ENCODE data around the gene DPAGT1. TPM values are rescaled to one million over a fixed set of nuclear protein-coding genes. Genes with fewer than 3 reads are reported as not detected.

DPAGT1 gene
- polyA plus RNA-seq, 3 donors = 37.0 to 54.2 (median 39.7) TPM

DNA sequence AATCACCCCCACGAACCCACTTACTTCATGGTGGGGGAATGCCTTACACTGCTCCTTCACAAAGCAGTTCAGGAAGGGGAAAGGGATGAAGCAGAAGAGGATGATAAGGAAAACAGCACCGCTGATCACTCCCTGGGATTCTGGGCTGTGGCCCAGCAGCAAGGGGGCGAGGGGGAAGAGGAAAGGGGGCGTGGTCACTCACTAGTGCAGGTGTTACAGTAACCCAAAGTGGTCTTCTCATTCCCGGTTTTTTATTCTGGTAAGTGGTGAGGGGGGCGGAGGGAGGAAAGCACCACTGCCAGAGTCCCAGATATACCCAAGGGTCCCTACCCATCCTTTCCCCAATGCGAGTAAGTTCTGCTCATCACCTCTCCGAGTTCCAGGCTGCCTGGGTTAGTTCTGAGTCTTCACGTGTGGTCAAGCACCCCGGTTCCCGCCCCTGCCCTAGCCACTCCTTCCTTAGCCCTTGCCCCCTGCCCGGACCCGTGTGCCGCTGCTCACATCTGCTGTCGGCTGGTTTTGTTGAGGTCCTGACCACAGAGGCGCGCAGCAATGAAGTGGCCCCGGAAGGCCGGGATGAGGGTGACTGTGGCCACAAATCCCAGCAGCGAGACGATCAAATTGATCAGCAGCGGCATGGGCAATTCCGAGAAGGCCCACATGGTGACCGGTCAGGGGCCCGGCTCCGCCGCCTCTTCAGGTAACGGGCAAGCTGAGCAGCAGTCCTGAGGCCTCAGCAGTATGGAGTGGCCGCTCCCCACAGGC is 477 bp downstream of the DPAGT1 start:
- no peaks in the 10 kb centered on the region for H3K9me3 ChIP-seq (replicated peaks in 1 of 2; ENCODE audit: control insufficient read depth in 1 of 2, insufficient read depth in 1 of 2, low read length in 2 of 2)
- peaks cover 37 to 49% of the 10 kb centered on the region in 2 donors for H3K4me1 ChIP-seq (ENCODE audit: control insufficient read depth in 1 of 2, insufficient read depth in 2 of 2, low read length in 2 of 2)
- Mint-ChIP-seq H3K4me1 (peaks cover 49% of the 10 kb centered on the region), H3K27ac (peak overlapping the region; percentile 96 to 99 (median 99)), H3K4me3 (peak overlapping the region; percentile 90 to 98), H3K27me3 (ENCODE audit: low read depth in 3 of 3) (no peaks in the 10 kb centered on the region), H3K9me3 (peaks cover 0 to 2% (median 0%) of the 10 kb centered on the region in 7 donors), H3K36me3 (peaks cover 25 to 31% of the 10 kb centered on the region in 2 donors)
- H3K4me3 ChIP-seq (replicated peaks in 1 of 3; ENCODE audit: low read depth in 2 of 3, low read length in 3 of 3) = peak overlapping the region; percentile 80 to 91 (median 87)
- H3K36me3 ChIP-seq (replicated peaks in 1 of 2; ENCODE audit: control insufficient read depth in 1 of 2, insufficient read depth in 2 of 2, low read length in 2 of 2) = peaks cover 18 to 28% of the 10 kb centered on the region in 2 donors
- TF ChIP-seq, protein P1, sequence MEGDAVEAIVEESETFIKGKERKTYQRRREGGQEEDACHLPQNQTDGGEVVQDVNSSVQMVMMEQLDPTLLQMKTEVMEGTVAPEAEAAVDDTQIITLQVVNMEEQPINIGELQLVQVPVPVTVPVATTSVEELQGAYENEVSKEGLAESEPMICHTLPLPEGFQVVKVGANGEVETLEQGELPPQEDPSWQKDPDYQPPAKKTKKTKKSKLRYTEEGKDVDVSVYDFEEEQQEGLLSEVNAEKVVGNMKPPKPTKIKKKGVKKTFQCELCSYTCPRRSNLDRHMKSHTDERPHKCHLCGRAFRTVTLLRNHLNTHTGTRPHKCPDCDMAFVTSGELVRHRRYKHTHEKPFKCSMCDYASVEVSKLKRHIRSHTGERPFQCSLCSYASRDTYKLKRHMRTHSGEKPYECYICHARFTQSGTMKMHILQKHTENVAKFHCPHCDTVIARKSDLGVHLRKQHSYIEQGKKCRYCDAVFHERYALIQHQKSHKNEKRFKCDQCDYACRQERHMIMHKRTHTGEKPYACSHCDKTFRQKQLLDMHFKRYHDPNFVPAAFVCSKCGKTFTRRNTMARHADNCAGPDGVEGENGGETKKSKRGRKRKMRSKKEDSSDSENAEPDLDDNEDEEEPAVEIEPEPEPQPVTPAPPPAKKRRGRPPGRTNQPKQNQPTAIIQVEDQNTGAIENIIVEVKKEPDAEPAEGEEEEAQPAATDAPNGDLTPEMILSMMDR (IDR thresholded peaks at IDR 0.05) = no peak
- peak overlapping the region; percentile 95 for H3K4me2 ChIP-seq (replicated peaks; ENCODE audit: extremely low read depth, low read length, poor library complexity, severe bottlenecking)
- H3K79me2 ChIP-seq (ENCODE audit: insufficient read depth, low read length) = peaks cover 45% of the 10 kb centered on the region
- H3K9ac ChIP-seq (ENCODE audit: insufficient read depth, low read length, poor library complexity, severe bottlenecking) = peak overlapping the region; percentile 81
- WGBS (ENCODE audit: insufficient coverage) = under 1% methylated on average over 24 of the region's 29 CpGs
- H3K27ac ChIP-seq (ENCODE audit: low read depth in 1 of 2, low read length in 2 of 2) = peak overlapping the region; percentile 76 to 91
- peak overlapping the region; percentile 94 for H2AFZ ChIP-seq (ENCODE audit: insufficient read depth, low read depth, low read length, poor library complexity, severe bottlenecking)
- H3K27me3 ChIP-seq (ENCODE audit: control insufficient read depth in 2 of 2, insufficient read depth in 2 of 2, low read length in 2 of 2) = no peaks in the 10 kb centered on the region
- H4K20me1 ChIP-seq (ENCODE audit: insufficient read depth, low read length) = peaks cover 10% of the 10 kb centered on the region
- peak in 1 of 3 donors; percentile 18 for DNase-seq
- intact Hi-C loops (cut with micrococcal nuclease) = loop anchor here (2.0 to 5.0 kb wide), 3 partner anchors 16 to 84 kb away; partner anchors contain the start of genes VPS11 (in 2 of the 2), HMBS (in 1 of the 2), RPS25 (in 1 of the 2) and TRAPPC4 (in 1 of the 2)

DNA sequence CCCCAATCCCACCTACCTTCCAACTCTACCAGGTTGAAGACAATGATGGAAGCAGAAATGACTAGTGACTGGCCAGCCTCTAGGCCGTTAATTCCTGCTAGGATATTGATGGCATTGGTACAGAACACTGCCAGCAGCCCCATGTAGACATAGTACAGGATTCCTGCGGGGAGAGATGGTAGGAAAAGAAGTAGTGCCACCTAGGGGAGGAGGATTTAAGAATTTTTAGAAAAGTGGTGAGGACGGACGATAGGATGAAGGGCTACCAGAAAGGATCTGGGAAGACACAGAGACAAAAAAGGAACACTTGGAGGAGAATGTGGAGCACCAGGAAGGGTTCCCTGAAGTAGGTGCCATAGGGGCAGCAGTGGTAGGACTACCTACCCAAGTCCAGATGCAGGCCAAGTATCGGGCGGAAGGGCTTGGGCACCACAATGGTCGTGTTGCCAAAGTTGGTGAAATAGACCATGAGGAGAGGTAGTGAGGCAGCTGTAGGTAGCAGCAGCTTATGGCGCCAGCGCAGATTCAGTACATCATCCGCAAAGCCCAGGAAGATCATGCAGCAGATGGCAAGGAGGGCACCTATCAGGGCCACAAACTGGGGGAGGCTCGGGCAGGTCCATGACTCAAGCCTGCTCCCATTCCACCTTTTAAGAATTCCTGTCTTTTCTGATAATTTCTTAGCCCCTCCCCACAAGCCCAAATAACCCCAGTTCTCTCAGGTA is 1.2 kb downstream of the DPAGT1 start:
- Histone ChIP-seq H3K36me3 (replicated peaks in 1 of 2; ENCODE audit: control insufficient read depth in 1 of 2, insufficient read depth in 2 of 2, low read length in 2 of 2) (peaks cover 18 to 28% of the 10 kb centered on the region in 2 donors), H3K4me1 (ENCODE audit: control insufficient read depth in 1 of 2, insufficient read depth in 2 of 2, low read length in 2 of 2) (peaks cover 35 to 47% of the 10 kb centered on the region in 2 donors), H3K4me2 (replicated peaks; ENCODE audit: extremely low read depth, low read length, poor library complexity, severe bottlenecking) (peak overlapping the region; percentile 95), H3K27me3 (ENCODE audit: control insufficient read depth in 2 of 2, insufficient read depth in 2 of 2, low read length in 2 of 2) (no peaks in the 10 kb centered on the region), H3K79me2 (ENCODE audit: insufficient read depth, low read length) (peaks cover 45% of the 10 kb centered on the region), H2AFZ (ENCODE audit: insufficient read depth, low read depth, low read length, poor library complexity, severe bottlenecking) (peak overlapping the region; percentile 94), H4K20me1 (ENCODE audit: insufficient read depth, low read length) (peaks cover 15% of the 10 kb centered on the region), H3K4me3 (replicated peaks in 1 of 3; ENCODE audit: low read depth in 2 of 3, low read length in 3 of 3) (peak overlapping the region in 1 of 3 experiments; percentile 91), H3K9me3 (replicated peaks in 1 of 2; ENCODE audit: control insufficient read depth in 1 of 2, insufficient read depth in 1 of 2, low read length in 2 of 2) (no peaks in the 10 kb centered on the region), H3K9ac (ENCODE audit: insufficient read depth, low read length, poor library complexity, severe bottlenecking) (peak overlapping the region; percentile 81), H3K27ac (ENCODE audit: low read depth in 1 of 2, low read length in 2 of 2) (peak overlapping the region in 1 of 2 donors; percentile 91)
- H3K4me1 Mint-ChIP-seq = peaks cover 47% of the 10 kb centered on the region
- H3K27me3 Mint-ChIP-seq (ENCODE audit: low read depth in 3 of 3) = no peaks in the 10 kb centered on the region
- H3K36me3 Mint-ChIP-seq = peaks cover 25 to 32% of the 10 kb centered on the region in 2 donors
- H3K4me3 Mint-ChIP-seq = peak overlapping the region; percentile 90 to 98
- peak overlapping the region in 5 of 7 donors; percentile 51 to 99 (median 65) for H3K27ac Mint-ChIP-seq
- DNase-seq = no peak
- intact Hi-C loops (cut with micrococcal nuclease) = loop anchor here (2.0 to 5.0 kb wide), 3 partner anchors 16 to 83 kb away; partner anchors contain the start of genes VPS11 (in 2 of the 2), HMBS (in 1 of the 2), RPS25 (in 1 of the 2) and TRAPPC4 (in 1 of the 2)
- 61% methylated on average over 11 of the region's 11 CpGs for WGBS (ENCODE audit: insufficient coverage)
- TF ChIP-seq, protein P1 (IDR thresholded peaks at IDR 0.05) = peak; percentile 27
- H3K9me3 Mint-ChIP-seq = peaks cover 0 to 2% (median 0%) of the 10 kb centered on the region in 7 donors

All from CD14-positive monocyte (primary cell).